Erythroblast (primary cell): ENCODE data around the gene E2F1.

ENCODE experiments used
- GATA1 ChIP-seq: IDR thresholded peaks from 2 replicates; pipeline ENCODE4 v1.6.1; 2011; ENCODE audit warnings: low read depth, mild to moderate bottlenecking, control low read depth, low read length, moderate library complexity
- POLR2A ChIP-seq: IDR thresholded peaks from 2 replicates; pipeline ENCODE4 v1.6.1; 2011; ENCODE audit warnings: mild to moderate bottlenecking, low read length

DNA sequence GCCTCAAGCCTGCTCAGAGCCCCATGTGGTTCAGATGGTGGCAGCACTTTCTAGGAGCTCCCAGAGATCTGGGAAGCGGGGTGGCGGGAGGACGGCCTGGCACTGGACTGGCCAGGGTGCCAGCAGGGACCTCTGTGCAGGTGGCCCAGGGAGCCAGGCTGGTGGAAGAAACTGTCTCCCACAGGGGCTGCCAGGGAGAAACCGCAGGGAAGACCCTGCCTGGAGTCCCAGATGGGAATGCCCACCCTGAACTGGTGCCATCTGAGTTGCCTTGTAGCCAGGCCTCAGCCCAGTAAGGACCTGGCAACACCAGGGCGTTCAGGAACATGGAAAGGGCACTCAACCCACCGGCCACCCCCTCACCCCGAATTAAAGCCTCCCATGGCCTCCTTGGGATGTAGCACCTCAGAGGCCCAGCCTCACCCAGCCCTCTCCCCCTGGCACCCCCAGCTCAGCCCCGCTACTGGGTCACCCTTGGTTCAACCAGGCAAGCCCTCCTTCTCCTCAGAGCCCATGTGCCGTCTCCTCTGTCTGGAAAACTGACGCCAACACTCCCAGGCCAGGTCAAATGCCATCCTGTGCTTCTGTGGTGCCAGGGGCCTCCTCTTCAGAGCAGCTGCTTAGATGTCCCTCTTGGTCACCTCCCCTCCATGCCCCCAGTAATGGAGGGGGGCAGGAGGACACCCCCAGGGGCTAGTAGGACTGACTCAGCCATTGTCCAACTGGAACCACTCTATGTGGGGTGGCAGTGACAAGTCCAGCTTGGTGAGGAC, 30.0 kb downstream of the E2F1 start:
- TF ChIP-seq POLR2A: no peak
- no peak for TF ChIP-seq GATA1
